Cortex of kidney (tissue), 1 donor: ENCODE data around the gene CD59.

ENCODE experiments used
- DNase-seq: peaks from one replicate; lab custom pipeline; 2025; lab: John Stamatoyannopoulos, UW

CD59 gene, protein sequence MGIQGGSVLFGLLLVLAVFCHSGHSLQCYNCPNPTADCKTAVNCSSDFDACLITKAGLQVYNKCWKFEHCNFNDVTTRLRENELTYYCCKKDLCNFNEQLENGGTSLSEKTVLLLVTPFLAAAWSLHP

DNA sequence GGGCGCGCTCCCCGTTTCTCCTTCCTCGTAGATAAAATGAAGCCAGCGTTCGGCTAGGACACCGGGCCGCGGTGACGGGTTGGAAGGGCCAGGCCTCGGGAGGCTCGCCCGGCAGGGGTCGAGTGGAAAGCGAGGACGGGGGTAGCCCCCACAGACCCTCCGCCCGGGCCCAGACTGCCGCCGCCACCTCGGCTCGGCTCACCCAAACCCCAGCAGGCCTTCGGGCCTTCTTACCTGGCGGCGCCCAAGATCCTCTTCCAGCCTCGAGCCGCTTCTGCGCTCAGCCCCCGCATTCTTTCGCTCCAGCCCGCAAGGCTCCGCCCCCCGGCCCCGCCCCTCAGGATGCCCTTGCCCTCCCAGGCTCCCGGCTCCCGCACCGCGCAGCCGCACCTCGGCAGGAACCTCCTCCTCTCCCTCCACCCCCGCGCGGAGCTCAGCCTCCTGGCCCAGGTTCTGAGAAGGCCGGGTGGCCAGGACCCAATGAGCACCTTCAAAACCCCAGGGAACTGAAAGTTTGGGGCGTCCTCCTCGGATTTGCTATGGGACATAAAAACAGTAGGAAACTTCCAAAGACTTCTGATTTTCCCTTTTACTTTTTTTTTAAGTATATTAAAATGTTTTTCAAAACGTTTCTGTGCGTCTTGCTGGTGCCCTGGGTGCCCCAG is at the start of gene CD59:
CD59 (minus strand) TSS at position 276 of the 665 bp plus-strand sequence. CDS start 13,978 bp downstream, outside the sequence.
- DNase-seq, result peak; percentile 68

DNA sequence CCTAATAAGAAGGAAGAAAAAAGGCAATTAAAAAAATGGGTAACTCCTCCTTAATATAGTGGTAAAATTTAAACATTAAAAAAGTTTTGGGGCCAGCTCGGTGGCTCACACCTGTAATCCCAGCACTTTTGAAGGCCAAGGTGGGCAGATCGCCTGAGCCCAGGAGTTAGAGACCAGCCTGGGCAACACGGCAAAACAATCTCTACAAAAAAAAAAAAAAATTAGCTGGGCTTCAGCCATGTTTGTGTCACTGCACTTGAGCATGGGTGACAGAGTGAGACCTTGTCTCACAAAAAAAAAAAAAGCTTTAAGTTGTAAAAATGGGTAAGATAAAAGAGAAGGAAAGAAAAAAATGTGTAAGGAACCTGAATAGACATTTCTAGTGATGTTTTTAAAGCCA is 49.4 kb upstream of the CD59 start:
- DNase-seq, result no peak

DNA sequence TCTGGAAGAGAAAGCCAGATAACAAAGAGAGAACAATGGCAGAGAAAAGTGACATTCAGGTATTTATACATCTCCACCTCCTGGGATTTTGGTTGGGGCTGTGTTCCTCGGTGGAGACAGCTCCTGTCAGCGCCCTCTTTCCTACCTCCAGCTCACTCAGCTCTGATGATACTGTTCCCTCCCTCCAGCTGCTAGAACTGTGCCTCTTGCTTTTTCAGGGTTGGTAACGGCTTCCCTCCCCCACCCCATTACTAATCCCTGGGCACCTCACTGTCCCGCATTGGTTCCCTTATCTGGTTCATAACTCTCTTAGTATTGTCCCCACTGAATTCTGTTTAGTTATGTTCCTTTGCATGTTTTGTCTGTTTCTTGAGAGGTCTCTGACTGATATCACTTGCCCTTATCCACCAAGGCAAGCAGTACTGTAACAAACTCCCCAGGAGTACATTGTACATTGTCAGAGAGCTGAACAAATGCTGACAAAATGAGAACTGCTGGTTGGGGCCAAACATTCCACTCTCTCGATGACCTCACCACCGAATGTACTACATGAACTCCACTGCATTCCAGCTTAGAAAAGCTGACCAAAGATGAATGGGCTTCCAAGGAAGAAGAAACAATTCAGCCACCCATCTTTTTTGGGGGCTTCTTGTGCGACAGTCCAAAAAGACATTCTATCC is 43.8 kb upstream of the CD59 start:
- DNase-seq, result no peak

DNA sequence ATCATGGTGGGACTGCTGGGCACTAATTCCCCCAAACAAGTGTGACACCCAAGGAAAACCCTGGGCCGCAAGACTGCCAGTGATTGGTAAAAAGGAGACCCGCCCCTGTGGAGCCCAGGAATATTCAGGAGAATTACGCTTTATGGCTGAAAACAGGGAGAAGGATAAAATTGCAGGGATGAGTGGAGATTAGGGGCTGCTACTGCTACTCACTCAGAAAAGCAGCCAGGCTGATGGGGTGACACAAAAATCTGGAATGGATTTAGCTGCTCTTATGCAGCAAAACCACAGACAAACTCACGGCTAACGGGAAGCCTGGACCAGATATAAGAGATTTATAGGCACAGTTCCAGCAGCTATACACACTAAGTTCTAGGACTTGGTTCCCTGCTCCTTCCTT is 42.5 kb upstream of the CD59 start:
- DNase-seq, result no peak

DNA sequence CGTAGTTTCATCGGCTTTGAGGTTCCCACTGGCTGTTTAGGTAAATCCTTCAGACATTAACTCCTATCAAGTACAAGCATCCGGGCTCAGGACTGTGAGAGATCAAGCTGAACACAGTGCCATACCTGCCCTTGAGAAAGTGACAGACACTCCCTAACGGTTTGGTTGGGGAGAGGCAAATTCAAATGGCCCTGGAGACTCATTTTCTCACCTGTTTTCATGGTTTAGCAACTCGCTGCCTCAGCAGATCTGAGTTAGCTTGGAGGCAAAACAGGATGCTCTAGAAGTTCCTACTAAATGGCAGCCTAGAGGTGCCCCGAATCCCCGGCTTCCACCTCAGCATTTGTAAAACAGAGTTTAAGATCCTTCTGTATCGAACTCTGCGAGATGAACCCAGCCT is 41.7 kb upstream of the CD59 start:
- DNase-seq, result no peak

DNA sequence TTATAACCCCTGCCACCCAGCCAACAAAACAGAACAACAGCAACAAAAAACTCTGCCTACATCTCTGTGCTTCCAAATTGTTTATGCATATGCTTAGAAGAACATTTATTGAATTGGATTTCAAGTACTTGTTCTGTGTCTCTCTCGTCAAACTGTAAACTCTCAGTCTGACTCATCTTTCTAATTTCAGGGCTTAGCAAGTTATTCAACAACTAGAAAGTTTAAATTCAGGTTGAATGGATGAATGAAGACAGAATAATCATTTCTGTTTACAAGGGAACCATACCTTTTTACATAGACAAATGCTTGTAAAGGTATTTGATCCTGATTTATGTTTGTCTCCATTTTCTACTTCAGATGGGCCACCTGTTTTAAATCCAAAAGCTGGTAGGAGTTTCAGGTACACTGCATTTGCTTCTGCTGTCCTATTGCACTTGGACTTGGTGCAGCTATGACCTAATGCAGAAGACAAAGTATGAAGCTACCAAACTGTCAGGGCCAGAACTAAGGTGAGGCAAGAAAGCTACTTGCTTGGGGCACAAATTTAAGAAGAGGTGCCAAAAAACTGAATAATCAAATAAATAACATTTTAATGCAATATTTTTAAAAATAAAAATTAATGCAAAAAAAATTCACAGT is 39.7 kb upstream of the CD59 start:
- no peak for DNase-seq

DNA sequence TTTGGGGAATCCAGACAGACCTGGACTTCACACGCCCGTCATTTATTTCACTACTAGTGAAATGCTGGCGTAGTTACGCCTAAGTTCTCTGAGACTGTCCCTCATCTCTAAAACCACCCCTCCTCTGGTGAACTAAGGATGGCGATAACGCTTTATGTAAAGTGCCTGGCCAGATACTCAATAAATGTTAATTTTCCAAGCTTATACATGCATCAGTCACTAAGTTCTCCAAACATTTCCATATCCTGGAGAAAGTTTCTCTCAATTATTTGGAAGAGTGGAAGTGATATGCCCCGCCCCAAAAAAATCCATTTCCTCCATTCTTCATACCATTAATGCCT is 39.2 kb upstream of the CD59 start:
- DNase-seq, result no peak

DNA sequence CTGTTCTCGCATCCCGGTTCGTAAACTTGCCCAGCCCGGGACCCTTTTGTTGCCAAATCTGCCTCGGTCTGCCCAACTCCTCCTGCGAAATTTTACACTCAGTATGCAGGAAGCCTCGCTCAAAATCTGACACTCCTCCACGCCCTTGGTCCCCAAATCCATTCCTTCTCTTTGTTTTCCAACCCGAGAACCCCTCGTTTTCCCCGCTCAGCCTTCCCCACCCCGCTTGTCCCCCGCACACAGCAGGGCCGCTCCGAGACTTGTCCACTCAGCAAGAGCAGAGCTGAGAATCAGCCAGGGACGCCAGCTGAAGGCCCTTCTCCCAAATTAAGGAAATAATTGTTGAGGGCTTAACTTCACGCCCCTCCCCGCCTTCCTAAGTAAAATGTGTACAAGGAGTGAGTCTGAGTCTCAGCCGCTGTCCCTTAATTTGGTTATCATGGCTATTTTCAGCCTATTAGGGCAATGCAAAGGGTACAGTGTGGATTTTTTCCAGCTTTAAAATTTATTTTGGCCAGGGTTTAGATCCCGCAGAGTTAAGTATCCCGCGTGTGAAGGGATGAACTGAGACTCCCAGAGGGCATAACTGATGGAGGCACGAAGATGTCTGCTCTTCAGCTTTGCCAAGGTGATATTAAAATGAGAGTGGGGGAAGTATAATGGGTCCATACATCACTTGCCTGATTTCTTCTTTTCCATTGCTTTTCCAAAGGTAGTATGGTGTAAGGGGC is 38.7 kb upstream of the CD59 start:
- no peak for DNase-seq

DNA sequence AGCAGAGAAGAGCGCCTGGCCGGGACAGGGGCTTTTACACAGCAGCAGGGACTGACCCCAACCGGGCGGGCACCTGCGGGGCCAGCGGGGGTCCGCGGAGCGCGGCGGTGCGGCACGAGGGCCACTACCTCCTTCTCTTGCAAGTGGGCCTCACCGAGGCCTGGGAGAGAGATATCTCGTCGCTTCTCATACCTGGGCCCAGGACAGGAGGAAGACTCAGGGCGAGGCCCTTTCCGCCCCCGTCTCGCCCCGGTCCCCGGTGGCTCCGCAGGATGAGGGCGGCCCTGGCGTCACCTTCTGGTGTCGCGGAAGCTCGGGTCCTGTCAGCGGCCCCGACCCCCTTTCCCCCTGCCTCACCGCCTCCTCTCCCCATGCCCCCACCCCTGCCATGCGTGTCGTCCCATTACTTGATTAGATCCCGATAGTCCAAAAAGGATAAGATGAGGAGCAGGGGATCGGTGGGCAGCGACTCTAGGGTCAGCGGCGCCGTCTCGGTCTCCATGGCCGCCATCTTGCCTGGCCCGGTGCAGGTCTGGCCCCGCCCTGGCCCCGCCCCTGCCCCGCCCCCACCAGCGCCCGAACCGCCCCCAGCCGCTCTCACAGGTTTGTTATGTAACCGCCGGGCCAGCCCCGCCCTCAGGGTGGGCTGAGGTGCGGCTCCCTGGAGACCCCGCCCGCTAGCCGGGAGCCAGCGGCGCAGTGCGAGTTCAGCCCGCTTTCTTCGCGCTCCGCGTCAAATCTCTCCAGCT is 37.9 kb upstream of the CD59 start, which contains the start of gene FBXO3:
FBXO3 (minus strand) TSS at position 534 of the 749 bp plus-strand sequence; CDS start at position 511, 23 bp downstream.
- DNase-seq, result peak; percentile 30

DNA sequence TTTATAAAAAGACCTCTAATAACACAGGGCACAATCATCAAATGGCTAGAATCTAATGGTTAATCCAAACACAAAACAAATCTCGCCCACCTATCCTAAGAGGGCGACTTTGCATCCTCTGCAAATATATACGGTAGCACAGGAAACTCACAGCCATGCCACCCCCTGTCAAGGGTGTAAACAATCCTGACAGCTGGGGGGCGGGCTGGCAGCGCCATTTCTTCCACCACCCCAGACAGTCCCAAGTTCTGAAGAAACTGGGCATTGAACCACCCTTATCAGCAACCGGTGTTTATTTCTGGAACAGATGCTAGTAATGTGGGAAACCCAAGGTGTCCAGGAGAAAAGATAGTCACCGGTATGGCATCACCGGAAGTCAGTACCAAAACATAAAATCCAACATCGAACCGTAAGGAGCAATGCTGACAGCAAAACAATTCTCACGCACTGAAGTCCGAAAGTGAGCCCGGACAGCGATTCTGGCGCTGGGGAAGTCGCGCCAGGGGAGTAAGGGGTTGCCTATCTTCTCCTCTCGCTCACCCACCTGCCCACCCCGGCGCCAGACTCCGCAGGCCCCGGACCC is 37.3 kb upstream of the CD59 start:
- DNase-seq, result no peak

DNA sequence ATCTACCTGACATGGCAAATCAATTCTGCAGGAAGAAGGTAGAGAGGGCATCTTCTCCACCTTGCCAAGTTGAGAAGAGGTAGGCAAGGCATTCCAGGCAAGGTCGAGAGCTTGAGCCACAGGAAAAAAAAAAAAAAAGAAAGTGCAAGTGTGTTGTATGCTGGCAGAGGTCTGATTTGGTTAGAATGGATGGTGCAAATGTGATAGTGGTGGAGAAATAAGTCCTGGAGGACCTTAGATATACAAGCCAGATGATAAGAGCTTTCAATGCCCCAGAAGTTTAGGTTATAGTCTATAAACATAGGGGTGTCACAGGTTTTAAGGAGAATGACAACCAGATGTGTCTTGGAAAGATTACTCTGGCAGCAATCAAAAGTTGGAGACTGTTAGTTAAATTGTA is 36.6 kb upstream of the CD59 start:
- no peak for DNase-seq

DNA sequence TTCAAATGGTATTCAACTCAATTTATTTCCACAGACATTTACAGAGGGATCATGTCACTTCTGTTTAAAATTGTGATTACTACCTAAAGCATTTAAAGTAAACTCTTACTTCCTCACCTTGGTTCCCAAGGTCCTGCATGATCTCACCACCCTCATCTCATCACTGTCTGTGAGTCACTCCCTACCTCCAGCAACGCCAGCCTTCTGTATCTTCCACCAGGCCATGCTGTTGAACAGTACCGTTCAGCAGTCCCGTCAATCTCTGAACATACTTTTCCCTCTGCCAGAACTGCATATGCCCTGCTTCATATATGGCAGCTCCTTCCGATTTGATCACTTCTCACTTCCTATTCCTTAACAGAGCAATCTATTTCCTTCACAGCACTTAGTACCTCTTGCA is 36.1 kb upstream of the CD59 start:
- DNase-seq, result no peak

DNA sequence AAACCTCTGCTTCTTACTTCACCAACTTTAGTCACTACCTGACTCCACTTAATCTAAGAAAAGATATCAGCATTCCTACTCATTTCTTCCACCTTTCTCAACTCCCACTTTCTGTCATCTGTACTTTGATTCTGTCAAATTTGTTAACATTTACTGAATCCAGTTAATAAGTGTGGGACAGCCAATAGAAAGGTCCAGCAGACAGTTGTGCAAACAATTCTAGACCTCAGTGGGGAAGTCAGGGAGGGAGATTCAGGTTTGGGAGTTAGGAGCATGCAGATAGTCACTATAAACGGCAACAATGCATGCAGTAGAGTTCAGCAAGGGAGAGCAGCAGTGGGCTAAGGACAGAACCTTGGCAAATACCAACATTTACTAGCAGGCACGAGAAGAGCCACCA is 34.0 kb upstream of the CD59 start:
- DNase-seq, result no peak

DNA sequence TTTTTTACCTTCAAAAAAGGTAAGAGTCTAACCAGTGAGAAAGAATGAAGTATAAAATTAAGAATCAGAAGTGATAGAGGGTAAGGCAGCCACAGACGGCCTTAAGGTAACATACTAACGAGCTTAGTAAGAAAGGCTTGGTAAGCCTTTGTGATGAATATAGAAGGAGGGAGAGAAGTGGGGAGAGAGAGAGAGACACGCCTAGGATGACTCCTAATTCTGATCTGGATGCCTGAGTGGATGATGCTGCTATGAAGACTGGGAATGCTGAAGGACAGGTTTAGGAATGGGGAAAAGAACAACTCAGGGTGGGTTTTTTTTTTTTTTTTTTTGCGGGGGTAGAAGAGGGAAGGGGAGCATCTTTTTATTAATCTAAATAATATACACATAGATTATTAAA is 33.3 kb upstream of the CD59 start:
- DNase-seq, result no peak

DNA sequence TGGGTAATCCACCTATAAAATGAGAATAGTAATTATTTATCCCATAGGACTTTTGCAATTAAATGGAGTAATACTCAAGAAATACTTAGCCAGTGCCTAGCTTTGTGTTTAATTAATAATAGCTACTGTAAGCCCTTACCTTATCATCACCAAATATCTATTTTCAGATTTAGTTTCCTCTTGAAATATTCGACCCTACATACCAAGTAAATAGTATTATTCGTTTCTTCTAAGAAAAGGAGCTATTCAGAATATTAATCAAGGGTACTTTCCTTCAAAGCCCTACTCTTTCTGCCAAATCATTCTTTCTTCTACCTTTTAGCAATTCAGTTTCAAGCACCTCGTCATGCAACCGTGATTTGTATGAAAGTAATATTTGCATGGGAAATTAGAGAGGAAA is 31.4 kb upstream of the CD59 start:
- DNase-seq, result no peak

DNA sequence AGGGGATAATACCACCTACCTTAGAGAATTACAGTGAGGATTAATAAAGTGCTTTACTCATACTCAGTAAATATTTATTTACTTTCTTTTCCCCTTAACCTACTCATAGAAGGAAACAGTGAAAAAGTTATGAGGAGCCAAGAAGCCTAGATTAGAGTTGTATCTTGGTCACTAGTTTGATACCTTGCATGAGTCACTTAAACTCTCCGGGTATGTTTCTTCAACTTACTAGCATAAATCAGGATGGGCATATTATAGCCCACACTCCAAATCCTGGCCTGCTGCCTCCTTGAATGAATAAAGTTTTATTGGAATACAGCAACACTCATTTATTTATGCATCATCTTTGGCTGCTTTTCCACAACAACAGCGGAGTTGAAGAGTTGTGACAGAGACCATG is 29.9 kb upstream of the CD59 start:
- no peak for DNase-seq

DNA sequence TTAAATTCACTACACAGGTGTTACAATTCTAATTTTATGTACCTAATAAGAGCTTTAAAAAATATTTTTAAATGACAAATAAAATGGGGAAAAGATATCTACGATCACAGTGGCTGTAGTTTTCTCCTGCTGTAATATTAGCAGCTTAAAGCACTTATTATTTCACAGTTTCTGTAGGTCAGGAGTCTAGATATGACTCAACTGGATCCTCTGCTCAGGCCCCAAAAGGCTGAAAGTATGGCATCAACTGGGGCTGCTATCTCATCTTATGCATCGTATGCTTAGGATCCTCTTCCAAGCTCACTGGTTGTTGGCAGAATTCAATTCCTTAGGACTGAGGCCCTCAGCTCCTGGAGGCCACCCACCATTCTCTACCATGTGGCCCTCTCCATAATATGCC is 25.2 kb upstream of the CD59 start:
- no peak for DNase-seq

DNA sequence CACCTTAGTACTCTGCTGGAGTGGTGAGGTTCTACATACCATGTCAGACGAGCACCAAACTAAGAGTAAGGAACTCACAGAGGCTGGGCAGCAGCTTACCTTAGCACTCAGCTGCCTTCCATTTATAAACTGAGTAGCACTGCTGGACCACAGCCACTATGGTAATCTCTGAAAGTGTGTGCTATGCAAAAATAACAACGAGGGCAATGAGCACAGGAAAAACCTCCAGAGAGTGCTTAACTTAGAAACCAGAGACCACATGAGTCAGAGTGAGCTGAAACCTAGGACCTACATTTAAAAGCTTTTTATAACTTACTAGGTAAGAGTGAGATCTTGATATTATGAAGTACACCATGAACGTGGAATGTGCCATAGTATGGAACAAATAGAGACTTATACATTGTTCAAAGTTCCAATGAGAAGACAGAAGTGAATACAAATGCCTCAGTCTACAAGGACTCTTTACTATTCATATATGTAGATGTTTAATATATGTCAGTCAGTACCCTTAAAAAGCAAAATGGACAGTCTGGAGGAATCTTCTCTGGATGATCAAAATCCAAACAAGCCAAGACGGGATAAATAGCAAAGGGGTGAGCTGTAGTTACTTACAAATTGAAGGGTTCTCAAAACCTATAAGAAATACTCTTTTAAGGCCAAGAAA is 17.2 kb upstream of the CD59 start:
- no peak for DNase-seq

DNA sequence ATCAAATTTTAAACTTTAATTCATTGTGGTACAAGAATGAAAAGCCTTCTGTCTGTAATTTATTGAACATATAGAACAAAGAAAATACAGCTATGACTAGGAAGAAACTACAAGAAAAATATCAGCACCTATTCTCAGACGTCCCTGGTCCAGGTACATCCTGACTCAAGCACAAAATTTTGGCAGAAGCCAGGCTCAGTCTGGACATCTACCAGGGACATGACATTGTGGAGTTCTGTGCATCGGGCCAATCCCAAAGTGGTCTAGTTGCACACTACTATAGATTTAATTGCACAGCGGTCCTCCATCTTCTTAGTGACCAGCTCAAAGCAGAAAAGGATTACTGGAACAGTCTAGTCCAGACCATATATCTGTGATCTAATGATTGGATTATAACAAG is 15.7 kb upstream of the CD59 start:
- no peak for DNase-seq

DNA sequence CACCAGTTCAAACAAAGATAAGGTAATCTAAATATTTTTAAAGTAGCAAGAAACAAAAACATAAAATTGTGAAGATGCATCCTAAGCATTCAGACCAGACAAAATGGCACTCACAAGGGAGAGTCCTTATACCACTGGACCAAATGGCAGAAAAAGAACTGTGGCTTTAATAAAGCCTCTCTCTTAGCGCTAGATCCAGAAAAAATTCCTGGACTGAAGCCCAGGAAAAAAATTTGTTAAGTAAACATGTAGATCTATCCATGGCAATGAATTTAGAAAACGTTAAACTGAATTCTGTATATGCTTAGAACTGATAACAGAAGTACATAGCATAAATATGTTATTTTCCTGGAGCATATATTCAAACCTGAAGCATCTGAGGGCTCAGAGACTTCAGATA is 11.8 kb upstream of the CD59 start:
- no peak for DNase-seq

DNA sequence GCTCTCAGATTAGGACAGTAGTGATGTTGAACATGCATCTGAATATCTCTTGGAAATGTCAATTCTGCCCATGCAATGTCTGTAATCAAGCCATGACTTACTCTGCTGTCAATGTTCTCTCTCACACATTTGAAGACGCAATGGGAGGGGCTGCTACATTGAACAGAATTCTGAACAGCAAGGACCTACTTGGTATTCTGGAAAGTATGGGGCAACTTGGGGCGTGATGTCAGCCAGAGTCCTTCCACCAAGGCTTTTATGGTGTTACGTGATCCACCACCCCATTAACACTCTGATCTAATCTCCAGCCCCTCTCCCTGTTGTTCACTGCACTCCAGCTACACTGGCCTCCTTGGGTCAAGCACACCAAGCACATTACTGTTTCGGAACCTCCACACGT is 7.1 kb upstream of the CD59 start:
- DNase-seq, result no peak
